ENCODE measurements around the gene MYH13. TPM values are rescaled to one million over a fixed set of nuclear protein-coding genes. Genes with fewer than 3 reads are reported as not detected.

Gene MYH13
- total RNA-seq, 2 experiments from 2014 or later = not detected

- BruUV-seq (replicated peaks) = no TSS peak
- Histone ChIP-seq H3K9me2 (ENCODE audit: insufficient read depth, low read length) (no peaks in the 10 kb centered on the region), H3K36me3 (ENCODE audit: insufficient read depth, low read length) (no peaks in the 10 kb centered on the region), H3K79me2 (ENCODE audit: insufficient read depth, low read depth, low read length) (no peaks in the 10 kb centered on the region), H3K4me3 (ENCODE audit: low read depth, low read length, poor library complexity, severe bottlenecking) (no peak overlapping the region), H3K27ac (ENCODE audit: low read depth, low read length, poor library complexity, severe bottlenecking) (no peak overlapping the region), H3K4me2 (ENCODE audit: low read length) (no peak overlapping the region), H3K9me3 (ENCODE audit: low read length) (no peaks in the 10 kb centered on the region), H3K4me1 (ENCODE audit: insufficient read depth, low read length, poor library complexity, severe bottlenecking) (no peaks in the 10 kb centered on the region), H2AFZ (ENCODE audit: low read length) (no peak overlapping the region), H4K20me1 (ENCODE audit: insufficient read depth, low read length) (no peaks in the 10 kb centered on the region)
- TF ChIP-seq EZH2phosphoT487 (IDR thresholded peaks at IDR 0.05; ENCODE audit: borderline replicate concordance, low read depth, low read length) = no peak
- intact Hi-C loops (cut with micrococcal nuclease; ENCODE audit: unreplicated experiment) = no loop called here
- DNase-seq (ENCODE audit: low spot score) = no peak
- ChIA-PET POLR2A (no interaction called here), CTCF (ENCODE audit: unreplicated experiment) (no interaction called here)
Observed at GRCh38 chr17:10332515-10332914, 40.3 kb downstream of the MYH13 start.

- H3K4me2 ChIP-seq (ENCODE audit: low read length) = no peak overlapping the region
- no peaks in the 10 kb centered on the region for H3K79me2 ChIP-seq (ENCODE audit: insufficient read depth, low read depth, low read length)
- H3K4me1 ChIP-seq (ENCODE audit: insufficient read depth, low read length, poor library complexity, severe bottlenecking) = no peaks in the 10 kb centered on the region
- no peak for DNase-seq (ENCODE audit: low spot score)
- no peaks in the 10 kb centered on the region for H3K9me3 ChIP-seq (ENCODE audit: low read length)
- no peaks in the 10 kb centered on the region for H3K9me2 ChIP-seq (ENCODE audit: insufficient read depth, low read length)
- no peaks in the 10 kb centered on the region for H4K20me1 ChIP-seq (ENCODE audit: insufficient read depth, low read length)
- CTCF ChIA-PET (ENCODE audit: unreplicated experiment) = no interaction called here
- intact Hi-C loops (cut with micrococcal nuclease; ENCODE audit: unreplicated experiment) = no loop called here
- TF ChIP-seq, protein P1, sequence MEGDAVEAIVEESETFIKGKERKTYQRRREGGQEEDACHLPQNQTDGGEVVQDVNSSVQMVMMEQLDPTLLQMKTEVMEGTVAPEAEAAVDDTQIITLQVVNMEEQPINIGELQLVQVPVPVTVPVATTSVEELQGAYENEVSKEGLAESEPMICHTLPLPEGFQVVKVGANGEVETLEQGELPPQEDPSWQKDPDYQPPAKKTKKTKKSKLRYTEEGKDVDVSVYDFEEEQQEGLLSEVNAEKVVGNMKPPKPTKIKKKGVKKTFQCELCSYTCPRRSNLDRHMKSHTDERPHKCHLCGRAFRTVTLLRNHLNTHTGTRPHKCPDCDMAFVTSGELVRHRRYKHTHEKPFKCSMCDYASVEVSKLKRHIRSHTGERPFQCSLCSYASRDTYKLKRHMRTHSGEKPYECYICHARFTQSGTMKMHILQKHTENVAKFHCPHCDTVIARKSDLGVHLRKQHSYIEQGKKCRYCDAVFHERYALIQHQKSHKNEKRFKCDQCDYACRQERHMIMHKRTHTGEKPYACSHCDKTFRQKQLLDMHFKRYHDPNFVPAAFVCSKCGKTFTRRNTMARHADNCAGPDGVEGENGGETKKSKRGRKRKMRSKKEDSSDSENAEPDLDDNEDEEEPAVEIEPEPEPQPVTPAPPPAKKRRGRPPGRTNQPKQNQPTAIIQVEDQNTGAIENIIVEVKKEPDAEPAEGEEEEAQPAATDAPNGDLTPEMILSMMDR (conservative IDR thresholded peaks at IDR 0.05; ENCODE audit: low read length) = no peak
- TF ChIP-seq EZH2phosphoT487 (IDR thresholded peaks at IDR 0.05; ENCODE audit: borderline replicate concordance, low read depth, low read length) = no peak
- POLR2A ChIA-PET = no interaction called here
- H3K4me3 ChIP-seq (ENCODE audit: low read depth, low read length, poor library complexity, severe bottlenecking) = no peak overlapping the region
- no peaks in the 10 kb centered on the region for H3K36me3 ChIP-seq (ENCODE audit: insufficient read depth, low read length)
- no peak overlapping the region for H2AFZ ChIP-seq (ENCODE audit: low read length)
- no TSS peak for BruUV-seq (replicated peaks)
- no peak overlapping the region for H3K27ac ChIP-seq (ENCODE audit: low read depth, low read length, poor library complexity, severe bottlenecking)
Observed at GRCh38 chr17:10328971-10329923, 43.6 kb downstream of the MYH13 start.

- H2AFZ ChIP-seq (ENCODE audit: low read length) = no peak overlapping the region
- intact Hi-C loops (cut with micrococcal nuclease; ENCODE audit: unreplicated experiment) = no loop called here
- no peak for DNase-seq (ENCODE audit: low spot score)
- ChIA-PET POLR2A (no interaction called here), CTCF (ENCODE audit: unreplicated experiment) (no interaction called here)
- no peaks in the 10 kb centered on the region for H3K79me2 ChIP-seq (ENCODE audit: insufficient read depth, low read depth, low read length)
- H3K9me3 ChIP-seq (ENCODE audit: low read length) = no peaks in the 10 kb centered on the region
- no peaks in the 10 kb centered on the region for H3K9me2 ChIP-seq (ENCODE audit: insufficient read depth, low read length)
- H3K4me2 ChIP-seq (ENCODE audit: low read length) = no peak overlapping the region
- H3K27ac ChIP-seq (ENCODE audit: low read depth, low read length, poor library complexity, severe bottlenecking) = no peak overlapping the region
- H4K20me1 ChIP-seq (ENCODE audit: insufficient read depth, low read length) = no peaks in the 10 kb centered on the region
- no peaks in the 10 kb centered on the region for H3K36me3 ChIP-seq (ENCODE audit: insufficient read depth, low read length)
- BruUV-seq (replicated peaks) = no TSS peak
- TF ChIP-seq, protein P1 (conservative IDR thresholded peaks at IDR 0.05; ENCODE audit: low read length) = no peak
- TF ChIP-seq EZH2phosphoT487 (IDR thresholded peaks at IDR 0.05; ENCODE audit: borderline replicate concordance, low read depth, low read length) = no peak
- no peak overlapping the region for H3K4me3 ChIP-seq (ENCODE audit: low read depth, low read length, poor library complexity, severe bottlenecking)
- no peaks in the 10 kb centered on the region for H3K4me1 ChIP-seq (ENCODE audit: insufficient read depth, low read length, poor library complexity, severe bottlenecking)
Observed at GRCh38 chr17:10328206-10328605, 44.6 kb downstream of the MYH13 start.
